HG03432 (cell line): Measurements from ENCODE around the gene ATP12A.

Source experiments
- ATAC-seq: cut with Tn5 transposase; IDR thresholded peaks from one replicate; pipeline ENCODE4 v1.9.1; 2021; ENCODE audit warnings: mild to moderate bottlenecking, moderate library complexity; ENCODE audit not compliant: unreplicated experiment

The ATP12A gene

DNA sequence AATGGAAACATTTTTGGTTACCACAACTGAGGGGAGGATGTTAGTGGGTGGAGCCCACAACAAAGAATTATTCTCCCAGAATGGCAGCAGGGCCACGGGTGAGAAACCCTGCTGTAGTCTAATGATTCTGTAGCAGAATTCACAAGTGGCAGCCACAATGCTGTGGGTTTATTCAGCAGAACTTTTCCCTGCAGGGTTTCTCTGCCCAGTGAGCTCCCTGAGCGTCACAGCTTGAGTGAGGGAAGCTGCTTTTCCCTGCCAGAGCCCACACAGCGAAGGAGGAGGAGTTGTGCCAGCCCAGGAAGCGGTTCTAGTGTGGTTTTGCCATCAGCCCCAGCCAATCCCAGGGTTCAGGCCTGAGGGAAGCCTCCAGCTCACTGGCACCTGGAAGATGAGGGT, 4.4 kb downstream of the ATP12A start:
- peak; percentile 59 for ATAC-seq

DNA sequence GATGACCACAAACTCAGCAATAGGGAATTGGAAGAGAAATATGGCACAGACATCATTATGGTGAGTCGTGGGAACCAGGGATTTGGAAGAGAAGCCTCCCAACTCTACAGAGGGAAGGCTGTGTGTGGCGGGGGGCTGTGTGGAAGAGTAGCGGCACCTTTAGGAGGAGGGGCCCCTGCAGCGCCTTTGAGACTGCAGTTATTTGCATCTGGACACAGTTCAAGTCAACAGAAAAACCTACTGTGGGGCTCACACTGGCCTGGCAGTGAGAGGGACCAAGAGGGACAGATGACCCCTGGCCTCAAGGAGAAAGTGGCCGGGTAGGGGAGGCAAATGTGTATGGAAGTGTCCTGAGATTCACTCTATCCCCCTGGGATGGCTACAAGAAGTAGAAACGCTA, 5.1 kb downstream of the ATP12A start:
- ATAC-seq: no peak

DNA sequence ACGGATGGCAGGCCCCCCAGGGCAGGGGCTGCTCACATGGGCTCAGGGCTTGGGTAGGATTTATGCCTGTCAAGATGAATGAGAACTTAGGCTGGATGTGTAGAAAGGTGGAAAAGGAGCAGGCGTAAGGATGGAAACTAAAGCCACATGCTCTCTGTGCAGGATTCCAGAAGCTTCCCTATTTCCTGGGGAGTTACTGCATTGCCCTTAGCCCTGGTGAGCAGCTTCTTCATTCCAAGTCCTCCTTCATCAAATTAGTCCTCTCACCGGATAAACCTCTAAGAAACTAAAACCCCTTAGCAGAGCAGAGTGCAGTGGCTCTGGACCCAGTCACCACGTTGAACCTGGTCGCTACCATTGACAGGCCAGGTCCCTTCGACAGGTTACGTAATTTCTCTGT, 7.4 kb downstream of the ATP12A start:
- no peak for ATAC-seq

DNA sequence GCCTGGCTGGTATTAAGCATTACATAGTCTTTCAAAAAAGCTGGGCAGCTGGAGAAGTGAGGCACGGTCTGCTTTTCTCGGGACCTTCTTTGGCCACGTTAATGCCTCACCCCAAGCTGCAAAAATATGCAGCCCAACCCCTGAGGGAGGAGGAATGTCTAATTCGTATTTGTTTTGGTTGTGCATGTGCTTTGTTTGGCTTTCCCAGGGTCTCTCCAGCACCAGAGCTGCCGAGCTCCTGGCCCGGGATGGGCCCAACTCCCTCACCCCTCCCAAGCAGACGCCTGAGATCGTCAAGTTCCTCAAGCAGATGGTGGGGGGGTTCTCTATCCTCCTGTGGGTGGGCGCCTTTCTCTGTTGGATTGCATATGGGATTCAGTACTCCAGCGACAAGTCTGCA, 7.9 kb downstream of the ATP12A start:
- ATAC-seq: no peak

DNA sequence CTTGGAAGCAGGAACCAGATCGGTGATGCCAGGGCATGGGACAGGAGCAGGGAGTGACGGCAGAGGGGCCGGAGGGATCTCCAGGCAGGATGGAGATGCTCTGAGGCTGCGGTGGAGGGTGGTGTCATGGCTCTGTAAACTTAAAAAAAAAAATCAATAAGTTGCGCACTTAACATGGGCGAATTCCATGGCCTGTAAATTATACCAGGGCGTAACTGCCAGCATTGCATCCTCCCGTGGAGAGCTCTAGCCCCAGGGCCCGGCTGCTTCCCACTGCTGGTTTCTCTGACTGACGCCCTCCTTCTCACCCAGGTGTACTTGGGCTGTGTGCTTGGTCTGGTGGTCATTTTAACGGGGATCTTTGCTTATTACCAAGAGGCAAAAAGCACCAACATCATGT, 8.7 kb downstream of the ATP12A start:
- ATAC-seq: no peak

GRCh38 chr13:24691381-24691780, 11.2 kb downstream of the ATP12A start:
- ATAC-seq: no peak

DNA sequence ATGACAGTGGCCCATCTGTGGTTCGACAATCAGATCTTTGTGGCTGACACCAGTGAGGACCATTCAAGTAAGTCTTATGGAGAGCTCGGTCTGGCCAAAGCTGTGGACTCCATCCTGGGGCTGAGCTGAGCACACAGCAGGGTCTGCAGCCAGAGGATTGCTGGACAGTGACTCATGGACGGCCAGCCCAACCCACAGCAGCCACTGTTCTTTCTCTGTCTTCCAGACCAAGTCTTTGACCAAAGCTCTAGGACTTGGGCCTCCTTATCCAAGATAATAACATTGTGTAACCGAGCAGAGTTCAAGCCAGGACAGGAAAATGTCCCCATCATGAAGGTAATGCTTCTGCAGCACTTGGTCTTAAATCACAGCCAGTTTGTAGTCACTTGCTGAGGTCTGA, 12.4 kb downstream of the ATP12A start:
- no peak for ATAC-seq

DNA sequence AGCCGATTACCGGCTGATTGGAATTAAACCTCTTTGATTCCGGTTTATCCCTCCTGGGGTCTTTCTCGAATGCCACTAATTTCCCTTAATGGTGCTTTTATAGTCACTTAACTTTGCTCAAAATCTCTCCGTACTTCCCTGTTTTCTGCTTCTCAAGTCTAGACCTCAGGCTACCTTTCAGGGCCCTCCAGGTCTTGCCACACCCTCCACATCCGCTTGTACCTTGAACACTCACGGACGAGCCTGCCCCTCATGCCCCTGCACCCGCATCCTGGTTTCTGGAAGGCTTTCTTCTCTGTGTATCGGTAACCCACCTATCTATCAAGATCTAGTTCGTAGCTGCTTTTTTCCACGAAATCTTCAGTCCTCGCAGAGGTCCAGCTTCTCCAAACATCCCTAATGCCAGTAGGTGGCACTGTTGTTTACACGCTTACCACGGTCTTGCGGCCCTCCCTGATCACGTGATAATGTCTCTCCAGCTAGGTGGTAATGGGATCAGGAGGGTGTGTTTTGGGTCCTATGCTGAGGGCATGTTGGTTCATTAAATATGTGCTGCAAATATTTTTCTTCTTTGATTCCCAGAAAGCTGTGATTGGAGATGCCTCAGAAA, 13.8 kb downstream of the ATP12A start:
- ATAC-seq: peak; percentile 68

DNA sequence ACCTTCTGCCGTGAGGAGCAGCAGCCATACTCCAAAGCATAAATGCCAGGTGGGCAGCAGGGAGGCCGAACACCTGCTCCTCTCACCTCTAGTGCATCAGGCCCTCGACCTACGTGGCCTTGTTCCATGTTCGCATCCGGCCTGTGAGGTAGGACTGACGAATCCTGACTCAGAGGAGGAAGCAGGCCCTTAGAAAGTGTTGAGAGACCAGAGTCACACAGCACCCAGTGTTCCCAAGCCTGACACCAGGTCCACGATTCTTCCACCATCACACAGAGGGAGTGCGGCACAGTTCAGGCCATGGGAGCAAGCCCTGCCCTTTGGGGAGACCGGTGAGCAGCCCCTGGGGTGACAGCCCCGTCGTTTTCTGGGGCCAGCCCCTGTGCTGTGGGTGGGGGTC, 14.7 kb downstream of the ATP12A start:
- no peak for ATAC-seq

GRCh38 chr13:24698686-24699085, 18.5 kb downstream of the ATP12A start:
- ATAC-seq: no peak

DNA sequence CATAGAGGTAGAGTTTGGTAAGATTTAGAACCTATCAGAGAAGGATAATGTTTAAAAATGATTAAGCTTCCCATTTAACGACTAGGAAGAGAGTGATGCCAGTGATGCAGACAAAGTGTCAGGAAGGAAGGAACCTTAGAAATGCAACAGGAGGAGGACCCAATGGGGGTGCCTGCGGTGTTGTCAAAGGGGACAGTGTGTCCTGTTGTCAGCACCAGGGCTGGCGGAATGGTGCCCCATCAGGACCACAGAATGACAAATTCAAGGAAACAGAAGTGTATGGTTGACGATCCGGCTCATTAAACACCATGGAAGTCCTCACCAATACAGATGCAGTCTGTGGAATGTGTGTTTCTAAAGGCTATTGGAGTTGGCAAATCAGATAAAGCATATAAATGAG, 19.3 kb downstream of the ATP12A start:
- no peak for ATAC-seq

DNA sequence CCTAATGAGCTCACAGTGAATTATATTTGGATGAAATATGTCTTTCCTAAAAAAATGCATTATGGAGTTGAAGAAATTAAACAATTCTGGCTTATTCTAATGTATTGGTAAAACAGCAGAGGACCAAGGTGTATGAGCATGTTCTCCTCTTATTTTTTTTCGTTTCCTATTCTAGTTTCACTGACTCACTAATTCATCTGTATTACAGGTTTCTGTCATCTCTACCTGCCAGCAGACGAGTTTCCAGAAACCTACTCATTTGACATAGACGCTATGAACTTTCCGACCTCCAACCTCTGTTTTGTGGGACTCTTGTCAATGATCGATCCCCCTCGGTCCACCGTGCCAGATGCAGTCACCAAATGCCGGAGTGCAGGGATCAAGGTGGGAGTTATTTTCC, 20.3 kb downstream of the ATP12A start:
- no peak for ATAC-seq

- ATAC-seq: no peak
These were observed 26.8 kb downstream of the ATP12A start for GRCh38 chr13:24706886-24707585.

DNA sequence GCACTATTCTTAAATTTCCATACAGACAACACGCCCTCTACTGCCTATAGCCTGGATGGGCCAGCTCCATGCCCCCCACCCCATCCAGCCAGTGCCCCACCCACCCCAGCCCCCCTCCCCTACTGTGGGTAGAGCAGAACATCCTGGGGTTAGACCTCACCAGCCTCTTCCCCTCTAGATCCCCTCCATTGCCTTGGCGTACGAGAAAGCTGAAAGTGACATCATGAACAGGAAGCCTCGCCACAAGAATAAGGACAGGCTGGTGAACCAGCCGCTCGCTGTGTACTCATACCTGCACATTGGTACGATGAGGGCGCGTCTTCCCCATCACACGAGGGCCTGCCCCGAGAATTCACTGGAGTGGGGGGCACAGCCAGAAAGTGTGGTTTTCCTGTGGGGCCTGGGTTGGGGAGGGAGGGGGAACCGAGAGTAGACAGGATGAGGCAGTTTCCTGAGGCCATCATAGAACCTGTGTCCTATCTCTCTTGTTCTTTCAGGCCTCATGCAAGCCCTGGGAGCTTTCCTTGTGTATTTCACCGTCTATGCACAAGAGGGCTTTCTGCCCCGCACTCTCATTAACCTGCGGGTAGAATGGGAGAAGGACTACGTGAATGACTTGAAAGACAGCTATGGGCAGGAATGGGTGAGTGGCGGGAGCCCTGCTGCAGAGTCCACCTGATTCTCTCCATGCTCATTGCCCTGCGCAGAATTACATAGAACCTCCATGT, 29.1 kb downstream of the ATP12A start:
- ATAC-seq: peak; percentile 88

DNA sequence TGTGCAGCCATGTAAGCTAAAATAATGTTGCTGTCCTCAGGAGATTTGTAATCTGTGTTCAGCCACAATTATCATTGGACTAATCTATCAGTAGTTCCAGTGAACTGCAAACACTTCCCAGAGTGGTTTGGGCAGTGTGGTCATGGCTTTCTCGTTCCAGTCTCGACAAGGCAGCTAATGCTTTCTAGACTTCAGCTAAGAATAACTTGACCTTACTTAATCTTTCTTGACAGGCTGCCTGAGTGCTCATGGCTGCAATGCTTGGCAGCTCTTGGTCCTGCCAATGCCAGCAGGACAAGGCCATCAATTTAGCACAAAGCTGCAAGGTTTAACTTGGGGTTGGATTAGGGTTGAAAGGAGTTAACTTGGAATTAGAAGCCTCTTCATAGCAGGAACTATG, 32.8 kb downstream of the ATP12A start:
- no peak for ATAC-seq

GRCh38 chr13:24716011-24716410, 35.8 kb downstream of the ATP12A start:
- no peak for ATAC-seq

GRCh38 chr13:24716446-24716845, 36.2 kb downstream of the ATP12A start:
- no peak for ATAC-seq

DNA sequence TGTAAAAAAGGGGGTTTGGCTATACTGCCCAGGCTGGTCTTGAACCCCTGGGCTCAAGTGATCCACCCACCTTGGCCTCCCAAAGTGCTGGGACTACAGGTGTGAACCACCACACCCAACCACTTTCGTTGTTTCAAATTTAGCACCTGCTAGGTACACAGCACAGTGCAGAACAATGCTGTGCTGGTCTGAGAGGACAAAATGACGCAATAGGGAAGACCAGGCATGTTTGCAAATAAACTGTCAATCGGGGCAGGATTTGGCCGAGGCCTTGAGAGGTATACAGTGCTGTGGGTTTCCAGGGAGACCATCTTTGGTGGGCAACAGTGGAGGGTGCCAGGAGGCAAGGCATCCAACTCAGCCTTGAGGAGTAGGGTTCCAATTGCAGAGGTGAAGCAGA, 37.0 kb downstream of the ATP12A start:
- ATAC-seq: no peak

DNA sequence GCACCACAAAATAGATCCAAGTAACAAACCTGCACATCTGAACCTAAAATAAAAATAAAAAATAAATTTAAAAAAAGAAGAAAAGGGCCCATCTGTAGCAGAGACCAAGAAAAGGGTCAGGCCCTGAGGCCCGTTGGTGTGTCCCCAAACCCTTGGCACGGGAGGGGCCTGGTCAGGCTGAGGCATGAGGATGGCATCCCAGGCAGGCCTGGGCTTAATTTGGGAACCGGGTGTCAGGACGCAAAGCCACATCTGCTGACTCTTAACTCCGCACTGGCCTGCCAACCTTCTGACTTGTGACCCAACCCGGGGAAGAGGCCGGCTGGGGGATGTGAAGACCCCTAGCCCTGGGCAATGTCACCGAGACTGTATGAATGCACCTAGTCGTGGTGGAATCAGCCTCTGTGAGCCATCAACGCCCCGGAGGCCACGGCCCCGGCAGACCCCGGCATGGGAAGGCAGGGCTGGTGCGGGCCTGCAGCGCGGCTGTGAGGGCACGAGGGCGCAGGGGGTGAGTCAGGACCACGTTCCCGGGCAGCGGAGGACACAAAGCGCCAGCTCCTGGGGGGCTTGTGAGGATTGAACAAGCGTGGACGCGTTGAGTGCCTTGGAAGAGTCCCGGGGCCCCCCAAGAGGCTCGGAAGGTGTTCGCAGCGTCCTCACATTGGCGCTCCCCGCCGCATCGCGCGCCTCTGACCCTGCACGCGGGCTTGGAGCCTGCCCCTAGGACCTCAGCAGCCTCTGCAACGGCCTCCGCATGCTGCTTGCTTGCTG, 38.2 kb downstream of the ATP12A start:
- ATAC-seq: no peak

DNA sequence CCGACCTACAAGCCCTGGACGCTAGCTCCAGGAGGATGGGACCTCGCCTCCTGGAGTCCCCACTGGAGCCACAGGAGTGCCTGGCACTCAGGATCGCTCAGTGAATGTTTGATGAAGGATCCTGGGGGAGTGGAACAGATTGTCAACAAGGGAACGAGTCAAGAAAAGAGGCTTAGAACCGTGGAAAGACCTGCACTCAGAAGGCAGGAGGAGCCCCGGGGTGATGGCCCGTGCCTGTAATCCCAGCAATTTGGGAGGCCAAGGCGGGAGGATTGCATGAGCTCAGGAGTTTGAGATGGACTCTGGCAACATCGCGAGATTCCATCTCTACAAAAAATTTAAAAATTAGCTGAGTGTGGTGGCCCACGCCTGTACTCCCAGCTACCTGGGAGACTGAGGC, 38.9 kb downstream of the ATP12A start:
- no peak for ATAC-seq

GRCh38 chr13:24723206-24723605, 43.0 kb downstream of the ATP12A start:
- ATAC-seq: no peak

DNA sequence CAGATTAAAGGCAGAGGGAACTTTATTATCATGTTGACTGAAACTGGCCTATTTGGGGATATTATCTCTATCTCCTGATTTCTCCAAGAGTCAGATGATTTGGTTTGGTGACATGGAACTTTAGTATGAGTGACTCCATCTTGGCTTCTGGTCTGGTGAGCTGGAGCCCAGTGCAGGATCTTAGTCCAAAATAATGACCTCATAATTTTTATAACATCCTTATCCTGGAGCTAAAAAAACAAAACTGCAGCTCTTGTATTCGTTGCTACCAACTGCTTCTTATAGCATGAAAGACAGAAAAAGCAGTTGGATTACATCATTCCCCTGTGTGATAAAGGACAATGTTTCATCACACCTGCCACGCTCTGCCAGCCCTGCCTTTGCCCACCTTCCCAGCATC, 44.5 kb downstream of the ATP12A start:
- no peak for ATAC-seq
